Placental pericyte (primary cell): Measurements from ENCODE around the gene CCND3. TPM values are rescaled to one million over a fixed set of nuclear protein-coding genes. Genes with fewer than 3 reads are reported as not detected.

ENCODE experiments used
- small RNA-seq: library from RNA; depleted of rRNA; stranded (forward); fragments of <200 nt; gene quantifications from one replicate; pipeline ENCODE3, GENCODE V24; 2012; ENCODE audit warnings: low replicate concordance
- total RNA-seq: library from RNA; depleted of rRNA; stranded (reverse); fragments of >200 nt; gene quantifications from 2 replicates; pipeline ENCODE4 v1.2.3, GENCODE V29; 2012

The CCND3 gene
- total RNA-seq, result 23.0 and 67.7 TPM in 2 replicates

DNA sequence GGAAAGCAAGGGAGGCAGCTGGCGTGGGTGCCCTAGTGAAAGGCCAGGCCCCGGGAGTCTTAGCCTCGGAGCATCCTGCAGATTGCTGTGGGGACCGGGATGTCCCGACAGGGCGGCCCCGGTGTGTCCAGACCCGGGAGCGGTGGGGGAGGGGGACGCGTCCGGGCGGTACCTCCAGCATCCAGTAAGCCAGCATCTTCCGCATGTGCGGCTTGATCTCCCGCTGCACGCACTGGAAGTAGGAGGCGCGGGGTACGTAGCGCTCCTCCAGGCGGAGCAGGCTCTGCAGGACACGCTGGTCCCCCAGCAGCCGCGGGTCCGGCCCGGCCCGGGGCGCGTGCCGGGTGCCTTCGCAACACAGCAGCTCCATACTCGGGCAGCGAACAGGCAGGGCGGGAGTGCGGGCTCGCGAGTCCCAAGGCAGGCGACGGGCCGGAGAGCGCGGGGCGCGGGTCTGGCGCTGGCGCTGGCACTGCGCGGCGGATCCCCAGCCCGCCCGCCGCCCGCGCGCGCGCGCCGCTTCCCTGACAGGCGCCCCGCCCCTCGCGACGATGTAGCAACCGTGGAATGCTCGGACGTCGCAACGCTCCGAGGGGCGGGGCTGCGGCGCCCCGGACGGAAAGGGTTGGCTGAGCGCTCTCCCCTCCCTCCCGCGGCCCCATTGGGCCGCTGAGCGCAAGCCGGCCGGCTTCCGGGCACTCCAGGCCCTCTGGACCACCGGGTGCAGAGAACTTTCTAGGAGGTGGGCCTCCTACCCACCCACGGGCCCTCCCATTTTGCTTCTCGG is at the start of gene CCND3:
TSS of gene CCND3 (minus strand) at position 529 of the 787 bp plus-strand sequence. CDS start at position 370, 159 bp downstream.

DNA sequence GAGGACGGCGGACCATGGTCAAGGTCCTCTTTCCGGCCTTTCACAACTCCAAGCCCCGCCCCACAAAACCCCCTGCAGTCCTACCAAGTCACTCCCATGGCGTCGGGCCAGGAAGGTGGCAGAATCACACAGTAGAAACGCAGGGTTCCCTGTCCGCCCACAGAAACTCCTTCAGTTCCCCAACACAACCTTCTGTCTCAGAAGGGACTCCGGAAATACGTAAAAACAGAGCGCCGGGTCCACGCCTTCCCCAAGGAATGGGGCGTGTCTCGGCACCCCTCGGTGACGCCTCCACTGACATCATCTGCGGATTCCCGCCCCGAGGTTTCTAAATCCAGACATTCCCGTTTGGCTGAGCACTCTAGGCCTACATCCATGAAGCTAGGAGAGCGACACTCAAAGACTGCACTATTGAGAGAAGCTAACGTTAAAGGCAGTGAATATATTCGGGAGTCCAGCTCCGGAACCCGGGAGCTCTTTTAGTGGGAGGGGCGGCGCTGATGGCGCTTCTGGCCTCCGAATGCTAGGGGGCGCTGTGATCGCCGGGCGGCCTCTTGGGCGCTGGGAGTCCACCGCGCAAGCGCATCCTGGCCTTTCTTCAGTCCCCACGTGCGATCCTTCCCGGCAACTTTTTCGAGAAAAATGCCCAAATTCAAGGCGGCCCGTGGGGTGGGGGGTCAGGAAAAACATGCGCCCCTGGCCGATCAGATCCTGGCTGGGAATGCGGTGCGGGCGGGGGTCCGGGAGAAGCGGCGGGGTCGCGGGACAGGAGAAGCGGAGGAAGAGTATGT is 20.5 kb downstream of the CCND3 start, which contains the start of the genes BYSL and MED20:
TSS of gene BYSL (plus strand) at position 579 of the 791 bp plus-strand sequence. CDS start at position 643, 64 bp downstream.
TSS of gene MED20 (minus strand) at position 219 of the 791 bp plus-strand sequence. CDS start at position 98, 121 bp downstream.

DNA sequence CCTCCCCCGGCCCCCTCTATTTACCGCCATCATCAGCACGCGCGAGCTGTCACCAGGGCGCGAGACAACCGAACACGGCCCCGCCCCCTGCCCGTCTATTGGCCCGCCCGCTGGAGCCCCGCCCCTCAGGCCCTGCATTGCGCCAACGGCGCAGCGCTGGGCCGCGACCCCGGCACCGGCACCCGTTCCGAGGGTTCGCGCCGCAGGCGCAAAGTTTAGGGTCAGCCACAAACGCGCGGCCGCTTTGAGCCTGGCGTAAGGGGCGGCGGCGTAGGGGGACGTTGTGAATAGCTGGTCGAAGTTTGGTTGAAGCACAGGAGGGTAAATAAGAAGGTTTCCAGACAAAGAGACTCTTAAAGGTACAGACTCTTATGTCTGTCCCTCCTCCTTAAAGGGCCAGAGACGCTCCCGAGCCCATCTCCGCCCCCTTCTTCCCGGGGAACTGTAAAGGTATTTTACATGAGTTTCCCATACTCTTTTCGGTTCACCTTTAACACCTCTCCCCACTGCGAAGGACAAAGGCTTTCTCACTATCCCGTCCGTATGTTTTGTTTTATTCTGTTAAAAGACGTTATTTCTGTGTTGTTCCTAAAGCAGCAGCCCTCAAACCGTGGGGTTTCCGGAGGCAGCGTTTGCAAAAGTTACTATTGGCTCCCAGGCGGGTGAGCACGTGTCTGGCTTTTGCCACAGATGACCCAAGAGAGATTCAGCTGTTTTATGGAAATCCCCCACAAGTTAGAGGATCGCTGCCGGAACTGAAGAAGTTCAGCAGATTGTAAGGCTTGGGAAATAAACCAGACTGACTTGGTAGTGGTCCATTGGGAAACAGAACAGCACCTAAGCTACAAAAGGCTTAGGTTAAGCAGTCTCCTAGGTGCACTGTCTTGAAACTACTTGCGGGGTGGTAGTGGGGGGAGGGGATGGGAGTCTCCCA is 46.0 kb downstream of the CCND3 start, which contains the start of gene USP49:
TSS of gene USP49 (minus strand) at position 76 of the 934 bp plus-strand sequence. CDS start 88,392 bp downstream, outside the sequence.

Small RNA genes within 50 kb of the gene (small RNA-seq; reads per million reads assigned to genes)
- not detected for gene RF00019

Other genes starting within 250 kb of the CCND3 start
- 4.8 and 6.2 TPM in 2 replicates for gene TFEB, start 206.2 kb downstream of the CCND3 start, total RNA-seq
- not detected in 2 replicates for gene PGC, start 194.4 kb downstream of the CCND3 start, total RNA-seq
- 1.7 and 2.2 TPM in 2 replicates for gene FRS3, start 161.9 kb downstream of the CCND3 start, total RNA-seq
- gene PRICKLE4, start 161.0 kb downstream of the CCND3 start, total RNA-seq, result 0.66 and 0.86 TPM in 2 replicates
- gene TOMM6, start 154.1 kb downstream of the CCND3 start, total RNA-seq, result 57.3 and 95.8 TPM in 2 replicates
- gene USP49, start 46.4 kb downstream of the CCND3 start, total RNA-seq, result 2.0 and 2.8 TPM in 2 replicates
- 27.1 and 35.2 TPM in 2 replicates for gene MED20, start 20.7 kb downstream of the CCND3 start, total RNA-seq
- gene BYSL, start 20.3 kb downstream of the CCND3 start, total RNA-seq, result 15.1 and 18.6 TPM in 2 replicates
- 17.3 and 19.9 TPM in 2 replicates for gene TAF8, start 108.7 kb upstream of the CCND3 start, total RNA-seq
- gene C6orf132, start 200.8 kb upstream of the CCND3 start, total RNA-seq, result 0.88 and 2.3 TPM in 2 replicates
- gene GUCA1A, start 231.6 kb upstream of the CCND3 start, total RNA-seq, result not detected in 2 replicates